ENCODE data around the gene ZBTB40.

The ZBTB40 gene

GRCh38 chr1:22483121-22483520 is 31.5 kb downstream of the ZBTB40 start (continued):
- no peak for TF ChIP-seq ZNF148 (tag by site-specific recombination; IDR thresholded peaks at IDR 0.05; ENCODE audit: borderline replicate concordance)
- no peak for TF ChIP-seq ZNF423 (tag by site-specific recombination; IDR thresholded peaks at IDR 0.05)
- no peak for TF ChIP-seq ZIC2 (tag by site-specific recombination; IDR thresholded peaks at IDR 0.05)
- TF ChIP-seq ZNF121 (tag by site-specific recombination; IDR thresholded peaks at IDR 0.05): no peak
- no peak for TF ChIP-seq ZBTB8A (tag by site-specific recombination; IDR thresholded peaks at IDR 0.05)
- TF ChIP-seq ZNF2 (tag by site-specific recombination; IDR thresholded peaks at IDR 0.05): no peak
- no peak for TF ChIP-seq BCL6B (tag by site-specific recombination; IDR thresholded peaks at IDR 0.05)

- no peak for TF ChIP-seq ZSCAN16 (tag by site-specific recombination; IDR thresholded peaks at IDR 0.05)
- no peak for TF ChIP-seq ZNF626 (tag by site-specific recombination; IDR thresholded peaks at IDR 0.05)
- TF ChIP-seq KLF7 (tag by site-specific recombination; IDR thresholded peaks at IDR 0.05; ENCODE audit: borderline replicate concordance): no peak
- TF ChIP-seq ZNF18 (tag by site-specific recombination; IDR thresholded peaks at IDR 0.05): no peak
- no peak for TF ChIP-seq ZNF274 (IDR thresholded peaks at IDR 0.05; ENCODE audit: low read length)
- TF ChIP-seq ZNF274 (tag by site-specific recombination; IDR thresholded peaks at IDR 0.05; ENCODE audit: borderline replicate concordance): no peak
- TF ChIP-seq SP3 (tag by site-specific recombination; IDR thresholded peaks at IDR 0.05): no peak
- no peak for TF ChIP-seq ZNF148 (tag by site-specific recombination; IDR thresholded peaks at IDR 0.05; ENCODE audit: borderline replicate concordance)
- TF ChIP-seq ZNF302 (tag by site-specific recombination; IDR thresholded peaks at IDR 0.05; ENCODE audit: low read depth): no peak
- TF ChIP-seq ZNF449 (tag by site-specific recombination; IDR thresholded peaks at IDR 0.05): no peak
- Histone ChIP-seq H3K4me3 (ENCODE audit: low read depth, low read length) (no peak overlapping the region), H3K27ac (ENCODE audit: extremely low read depth, low read depth, low read length) (no peak overlapping the region), H3K4me1 (ENCODE audit: control insufficient read depth, insufficient read depth, low read length) (no peaks in the 10 kb centered on the region), H3K36me3 (ENCODE audit: control insufficient read depth in 2 of 2, insufficient read depth in 1 of 2, low read length in 2 of 2) (no peaks in the 10 kb centered on the region), H3K9me3 (ENCODE audit: control insufficient read depth, insufficient read depth, low read depth, low read length) (no peaks in the 10 kb centered on the region)
- ChIA-PET POLR2A (no interaction called here), CTCF (interaction anchor here (0.7 kb wide), 1 partner anchor 78 kb away, joined by 3 read pairs; no protein-coding TSS in a partner anchor)
Observed at GRCh38 chr1:22484706-22485345, 33.2 kb downstream of the ZBTB40 start.
